Urinary bladder (tissue), 4 donors: ENCODE data around the gene CSHL1. TPM values are rescaled to one million over a fixed set of nuclear protein-coding genes. Genes with fewer than 3 reads are reported as not detected.
"Not testable (repeated sequence)": the region's sequence is repeated elsewhere in the genome, so short reads cannot be mapped to it uniquely, and the experiment has no call there.

Experiments
- DNase-seq: peaks from one replicate; pipeline ENCODE4 v3.0.0-alpha.2; 2015; ENCODE audit errors: extremely low spot score
- H3K27ac ChIP-seq: one replicate; pipeline ENCODE4 v1.5.1; 2013; ENCODE audit warnings: low read depth, mild to moderate bottlenecking, moderate library complexity
- H3K36me3 ChIP-seq: one replicate; pipeline ENCODE4 v1.6.1; 2013; ENCODE audit warnings: mild to moderate bottlenecking, moderate library complexity; ENCODE audit not compliant: insufficient read depth
- H3K4me1 ChIP-seq: one replicate; pipeline ENCODE4 v1.6.1; 2013; ENCODE audit warnings: mild to moderate bottlenecking, moderate library complexity; ENCODE audit not compliant: insufficient read depth
- H3K4me3 ChIP-seq: one replicate; pipeline ENCODE4 v1.5.1; 2013; ENCODE audit warnings: low read depth, low read length
- WGBS: extraction: QIAGEN DNeasy Blood & Tissue Kit; methylation state at CpG from one replicate; pipeline ENCODE4 v1.1.7; 2013; 5-methylcytosine and 5-hydroxymethylcytosine counted together
- polyA plus RNA-seq: library from polyadenylated mRNA; stranded (reverse); fragments of 200-250 nt; gene quantifications from one replicate; pipeline ENCODE4 v1.2.3, GENCODE V29; 2013
- total RNA-seq: library from RNA; depleted of rRNA; stranded (reverse); fragments of >200 nt; gene quantifications from one replicate; pipeline ENCODE4 v1.2.3, GENCODE V29; 2014
- donor health status: healthy with polysubstance abuse.
- donor health status: healthy.

Gene CSHL1
- total and polyA plus RNA-seq, 2 donors: not detected

GRCh38 chr17:63932721-63933120 is 21.7 kb upstream of the CSHL1 start:
- H3K36me3 ChIP-seq: no peaks in the 10 kb centered on the region
- no peak overlapping the region for H3K4me3 ChIP-seq
- H3K4me1 ChIP-seq: no peaks in the 10 kb centered on the region
- DNase-seq: no peak
- 90% methylated on average over 4 of the region's 4 CpGs for WGBS
- H3K27ac ChIP-seq: no peak overlapping the region

- DNase-seq: no peak
- H3K4me3 ChIP-seq: no peak within 1 kb of the TSS
- no peaks in the 10 kb centered on the region for H3K4me1 ChIP-seq
- 68% methylated on average over 19 of the region's 19 CpGs for WGBS
- no peak within 1 kb of the TSS for H3K27ac ChIP-seq
- no peaks in the 10 kb centered on the region for H3K36me3 ChIP-seq
These were observed 21.0 kb upstream of the CSHL1 start, which contains the start of gene CD79B for GRCh38 chr17:63931981-63932561. TSS of gene CD79B (minus strand) at chr17:63932331. CDS start at chr17:63932261, 70 bp downstream.

DNA sequence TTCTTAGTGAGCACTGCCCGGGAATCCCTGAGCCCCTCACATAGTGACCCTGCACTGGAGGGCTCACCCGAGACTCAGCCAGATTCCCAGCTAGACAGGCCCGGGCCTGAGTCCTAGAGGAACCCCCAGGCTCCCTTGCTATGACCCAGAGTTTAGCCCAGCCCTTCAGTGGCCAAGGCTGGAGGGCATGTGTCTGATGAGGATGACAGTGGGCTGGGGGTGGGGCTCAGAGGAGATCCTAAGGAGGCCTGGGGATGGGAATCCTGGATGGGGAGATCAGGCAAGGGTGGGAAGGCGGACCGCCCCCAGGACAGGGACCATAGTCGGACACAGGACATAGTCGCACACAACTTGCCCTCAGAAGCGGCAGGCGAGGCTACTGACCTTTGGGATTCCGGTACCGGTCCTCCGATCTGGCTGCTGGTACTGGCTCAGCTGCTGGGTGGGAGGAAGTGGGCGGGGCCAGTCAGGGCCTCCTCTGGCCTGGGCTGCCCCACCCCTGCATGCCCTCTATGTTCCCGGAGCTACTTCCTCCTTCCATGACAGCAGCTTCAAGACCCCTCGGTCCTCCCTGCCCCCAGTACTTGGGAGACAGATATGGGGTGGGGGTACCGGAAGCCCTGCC is 20.0 kb upstream of the CSHL1 start:
- no peak for DNase-seq
- Histone ChIP-seq H3K36me3 (no peaks in the 10 kb centered on the region), H3K4me1 (no peaks in the 10 kb centered on the region), H3K4me3 (no peak overlapping the region), H3K27ac (no peak overlapping the region)
- WGBS: 65% methylated on average over 16 of the region's 16 CpGs

DNA sequence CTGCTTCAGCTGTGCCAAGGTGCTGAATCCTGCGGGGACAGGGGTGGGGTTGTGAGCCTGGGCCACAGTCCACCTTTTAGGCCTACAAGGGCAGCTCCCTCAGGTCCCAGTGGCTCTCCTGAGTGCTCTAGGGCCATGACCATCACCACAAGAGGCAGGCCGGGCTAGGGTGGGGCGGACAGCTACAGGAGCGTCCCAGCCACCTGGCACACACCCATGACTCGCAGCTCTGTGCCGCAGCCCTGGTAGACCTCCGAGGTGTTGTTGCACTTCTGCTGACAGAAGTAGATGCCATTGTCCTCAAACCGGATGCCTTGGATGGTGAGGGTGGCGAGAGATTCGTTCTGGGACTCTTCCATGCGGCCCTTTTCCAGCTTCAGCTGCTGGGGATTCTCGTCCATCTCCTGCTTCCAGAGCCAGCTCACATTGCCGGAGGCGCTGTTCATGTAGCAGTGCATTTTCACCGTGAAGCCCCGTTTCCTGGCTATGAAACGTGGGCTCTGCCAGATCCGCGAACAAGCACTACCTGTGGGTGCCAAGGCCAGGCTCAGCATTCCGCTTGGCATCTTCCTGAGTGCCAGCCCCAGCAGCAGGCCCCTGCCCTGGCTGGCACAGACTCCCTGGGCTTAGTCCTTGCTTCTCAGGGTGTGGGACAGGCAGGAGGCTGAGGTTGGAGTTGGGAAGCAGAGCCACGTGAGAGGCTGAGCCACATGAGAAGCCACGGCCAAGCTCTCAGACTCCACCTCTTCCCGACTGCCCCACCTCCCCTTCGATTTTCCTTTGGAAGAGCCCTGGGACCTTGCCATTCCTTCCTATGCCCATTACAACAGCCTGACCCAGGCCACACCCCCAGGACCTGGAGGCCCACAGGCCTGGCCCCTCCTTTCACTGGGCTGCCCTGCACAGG is 19.1 kb upstream of the CSHL1 start:
- Histone ChIP-seq H3K36me3 (no peaks in the 10 kb centered on the region), H3K4me3 (no peak overlapping the region), H3K4me1 (no peaks in the 10 kb centered on the region), H3K27ac (no peak overlapping the region)
- WGBS: 87% methylated on average over 24 of the region's 24 CpGs
- DNase-seq: no peak

DNA sequence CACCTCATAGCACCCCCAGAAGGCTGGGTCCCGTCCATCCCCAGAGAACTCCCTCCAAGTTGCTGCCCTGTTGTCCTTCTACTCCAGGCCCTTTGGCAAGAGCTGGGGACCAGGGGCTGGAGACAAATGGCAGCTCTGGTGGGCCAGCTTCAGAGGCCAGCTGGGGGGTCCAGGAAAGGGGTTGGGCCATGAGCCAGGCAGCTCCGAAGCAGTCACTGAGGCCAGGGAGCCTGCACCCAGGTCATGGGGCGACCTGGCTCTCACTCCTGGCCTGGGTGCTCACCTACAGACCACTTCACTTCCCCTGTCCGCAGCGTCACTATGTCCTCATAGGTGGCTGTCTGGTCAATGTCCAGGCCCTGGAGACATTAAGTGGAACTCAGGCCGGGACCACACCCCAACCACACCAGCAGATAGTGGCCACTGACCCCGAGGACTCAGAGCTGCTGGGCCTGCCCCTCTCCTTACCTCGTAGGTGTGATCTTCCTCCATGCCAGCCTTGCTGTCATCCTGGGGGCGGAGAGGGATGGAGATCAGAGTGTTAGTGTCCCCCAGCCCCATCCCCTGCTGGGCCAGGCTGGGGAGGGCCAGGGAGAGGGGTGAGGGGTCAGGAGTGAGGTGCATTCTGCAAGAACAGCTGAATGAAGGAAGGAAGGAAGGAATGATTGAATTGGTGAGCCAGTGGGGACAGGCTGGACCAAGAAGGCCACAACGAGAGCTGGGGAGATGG is 18.1 kb upstream of the CSHL1 start:
- no peaks in the 10 kb centered on the region for H3K4me1 ChIP-seq
- H3K4me3 ChIP-seq: no peak overlapping the region
- 92% methylated on average over 10 of the region's 10 CpGs for WGBS
- no peak for DNase-seq
- no peaks in the 10 kb centered on the region for H3K36me3 ChIP-seq
- H3K27ac ChIP-seq: no peak overlapping the region

DNA sequence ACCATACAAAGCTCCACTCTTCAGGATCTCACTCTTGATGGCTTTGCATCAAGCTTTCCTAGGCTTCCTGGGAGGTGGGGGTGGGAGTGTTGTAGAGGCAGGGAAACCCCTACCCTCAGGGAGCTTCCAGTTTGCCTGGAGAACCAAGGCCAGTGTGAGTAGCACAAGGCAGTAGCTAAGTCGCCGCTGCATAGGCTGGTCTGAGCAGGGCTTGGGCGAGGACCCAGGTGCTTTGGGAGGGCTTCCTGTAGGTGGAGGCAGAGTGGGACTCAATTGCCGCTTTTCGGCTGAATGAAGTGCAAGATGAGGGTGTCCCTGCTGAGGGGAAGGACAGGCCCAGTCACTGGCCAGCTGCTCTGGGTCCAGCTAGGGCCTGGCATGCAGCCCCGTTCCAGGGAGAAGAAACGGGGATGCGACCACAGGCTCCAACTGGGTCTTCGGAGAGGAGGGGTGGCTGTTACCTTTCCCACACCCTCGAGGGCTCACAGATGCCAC is 17.2 kb upstream of the CSHL1 start:
- 84% methylated on average over 10 of the region's 10 CpGs for WGBS
- Histone ChIP-seq H3K27ac (no peak overlapping the region), H3K4me3 (no peak overlapping the region), H3K4me1 (no peaks in the 10 kb centered on the region), H3K36me3 (no peaks in the 10 kb centered on the region)
- no peak for DNase-seq

- H3K4me3 ChIP-seq: no peak overlapping the region
- H3K36me3 ChIP-seq: no peaks in the 10 kb centered on the region
- no peak overlapping the region for H3K27ac ChIP-seq
- H3K4me1 ChIP-seq: no peaks in the 10 kb centered on the region
- 74% methylated on average over 8 of the region's 8 CpGs for WGBS
- no peak for DNase-seq
These were observed 16.6 kb upstream of the CSHL1 start for GRCh38 chr17:63927464-63928171.

- Histone ChIP-seq H3K4me1 (no peaks in the 10 kb centered on the region), H3K36me3 (no peaks in the 10 kb centered on the region), H3K4me3 (no peak overlapping the region), H3K27ac (no peak overlapping the region)
- no peak for DNase-seq
- 96% methylated on average over 2 of the region's 2 CpGs for WGBS
These were observed 15.1 kb upstream of the CSHL1 start for GRCh38 chr17:63926164-63926563.

- Histone ChIP-seq H3K27ac (no peak overlapping the region), H3K4me1 (no peaks in the 10 kb centered on the region), H3K36me3 (no peaks in the 10 kb centered on the region), H3K4me3 (no peak overlapping the region)
- DNase-seq: no peak
- 73% methylated on average over 5 of the region's 5 CpGs for WGBS
These were observed 14.6 kb upstream of the CSHL1 start for GRCh38 chr17:63925615-63926014.

DNA sequence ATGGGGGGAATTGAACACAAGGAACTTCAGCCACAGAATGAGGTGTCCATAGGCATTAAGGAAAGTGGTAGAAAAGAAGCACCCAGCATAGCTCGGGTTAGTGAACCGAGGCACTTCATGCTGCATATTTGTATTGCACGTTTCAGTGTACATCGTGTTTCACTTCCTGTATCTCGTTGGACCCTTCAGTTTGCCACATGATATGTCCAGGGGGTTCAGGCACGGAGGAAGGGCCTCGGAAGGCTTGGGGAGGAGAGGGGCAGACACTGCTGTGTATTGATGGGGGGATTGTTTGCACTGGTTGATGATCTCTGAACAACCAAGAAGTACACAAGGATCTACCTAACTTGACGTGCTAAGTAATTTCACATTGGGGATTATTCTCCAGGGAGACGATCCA is 11.3 kb upstream of the CSHL1 start:
- H3K27ac ChIP-seq, H3K36me3 ChIP-seq, H3K4me1 ChIP-seq, DNase-seq, H3K4me3 ChIP-seq: not testable (repeated sequence)
- whole genome bisulfite sequencing: 66% methylated on average over 9 of the region's 9 CpGs

GRCh38 chr17:63920779-63921178 is 9.7 kb upstream of the CSHL1 start:
- H3K36me3 ChIP-seq, H3K27ac ChIP-seq, DNase-seq, H3K4me1 ChIP-seq, H3K4me3 ChIP-seq: not testable (repeated sequence)
- WGBS: 92% methylated on average over 5 of the region's 5 CpGs

- H3K27ac ChIP-seq, DNase-seq, H3K36me3 ChIP-seq, H3K4me3 ChIP-seq, H3K4me1 ChIP-seq: not testable (repeated sequence)
- 83% methylated on average over 6 of the region's 6 CpGs for WGBS
These were observed 9.0 kb upstream of the CSHL1 start for GRCh38 chr17:63920050-63920449.

DNA sequence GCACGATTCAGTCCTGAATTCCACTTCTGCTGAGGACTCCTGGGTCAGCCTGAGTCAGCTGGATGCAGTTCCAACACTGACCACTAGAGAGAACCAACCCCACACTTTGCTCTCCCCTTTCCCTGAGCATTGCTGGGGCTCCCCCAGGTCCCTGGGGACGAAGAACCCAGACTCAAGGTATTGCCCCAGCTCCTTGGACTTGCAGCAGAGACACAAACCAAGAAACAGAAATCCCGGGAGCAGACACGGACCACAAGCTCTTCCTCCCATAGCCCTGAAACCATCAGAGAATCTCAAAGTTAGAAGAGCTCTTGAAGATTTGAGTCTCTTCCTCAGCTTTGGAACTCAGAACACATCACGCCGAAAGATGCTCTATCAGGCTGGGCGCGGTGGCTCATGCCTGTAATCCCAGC is 8.3 kb upstream of the CSHL1 start:
- H3K4me3 ChIP-seq: no peak overlapping the region
- H3K4me1 ChIP-seq: no peaks in the 10 kb centered on the region
- WGBS: 46% methylated on average over 8 of the region's 8 CpGs
- DNase-seq: no peak
- H3K36me3 ChIP-seq: no peaks in the 10 kb centered on the region
- no peak overlapping the region for H3K27ac ChIP-seq
